ENCODE measurements around the gene SSTR4. TPM values are rescaled to one million over a fixed set of nuclear protein-coding genes. Genes with fewer than 3 reads are reported as not detected.

The SSTR4 gene
- total RNA-seq, 6 donors from 2014 or later = 0.30 TPM; not detected in 5

- Histone ChIP-seq H3K27me3 (no peaks in the 10 kb centered on the region), H3K27ac (no peak overlapping the region), H3K4me3 (no peak overlapping the region), H3K36me3 (no peaks in the 10 kb centered on the region), H3K4me1 (peaks cover 0 to 8% (median 0%) of the 10 kb centered on the region in 4 donors), H3K9me3 (no peaks in the 10 kb centered on the region)
- 66 to 80% methylated on average over 2 of the region's 2 CpGs for WGBS, 2 donors
- DNase-seq = no peak
- no peak for TF ChIP-seq CTCF (IDR thresholded peaks at IDR 0.05)
- no peak for TF ChIP-seq EP300 (IDR thresholded peaks at IDR 0.05)
- TF ChIP-seq POLR2AphosphoS5 (IDR thresholded peaks at IDR 0.05) = no peak
- no peak for TF ChIP-seq POLR2A (IDR thresholded peaks at IDR 0.05)
- ATAC-seq (ENCODE audit: low FRiP score in 2 of 2) = no peak
Measured at GRCh38 chr20:23017516-23017915, 17.6 kb upstream of the SSTR4 start.

GRCh38 chr20:23018432-23018831 lies 16.7 kb upstream of the SSTR4 start:
- H3K27ac ChIP-seq = no peak overlapping the region
- H3K4me1 ChIP-seq = peaks cover 0 to 8% (median 0%) of the 10 kb centered on the region in 4 donors
- no peaks in the 10 kb centered on the region for H3K27me3 ChIP-seq
- DNase-seq (no peak), ATAC-seq (ENCODE audit: low FRiP score in 2 of 2) (no peak)
- TF ChIP-seq CTCF (IDR thresholded peaks at IDR 0.05) = no peak
- TF ChIP-seq POLR2AphosphoS5 (IDR thresholded peaks at IDR 0.05) = no peak
- no peak for TF ChIP-seq POLR2A (IDR thresholded peaks at IDR 0.05)
- no peak for TF ChIP-seq EP300 (IDR thresholded peaks at IDR 0.05)
- H3K36me3 ChIP-seq = no peaks in the 10 kb centered on the region
- H3K9me3 ChIP-seq = no peaks in the 10 kb centered on the region
- H3K4me3 ChIP-seq = no peak overlapping the region

GRCh38 chr20:23018941-23019340 lies 16.2 kb upstream of the SSTR4 start:
- Histone ChIP-seq H3K27ac (no peak overlapping the region), H3K4me1 (peaks cover 0 to 8% (median 0%) of the 10 kb centered on the region in 4 donors), H3K9me3 (no peaks in the 10 kb centered on the region), H3K27me3 (no peaks in the 10 kb centered on the region), H3K36me3 (no peaks in the 10 kb centered on the region), H3K4me3 (no peak overlapping the region)
- WGBS, 2 donors = 80 to 83% methylated on average over 11 of the region's 11 CpGs
- ATAC-seq (ENCODE audit: low FRiP score in 2 of 2) = no peak
- no peak for DNase-seq
- no peak for TF ChIP-seq POLR2A (IDR thresholded peaks at IDR 0.05)
- TF ChIP-seq POLR2AphosphoS5 (IDR thresholded peaks at IDR 0.05) = no peak
- TF ChIP-seq CTCF (IDR thresholded peaks at IDR 0.05) = no peak

- ATAC-seq (ENCODE audit: low FRiP score in 2 of 2) (no peak), DNase-seq (no peak)
- Histone ChIP-seq H3K27me3 (no peaks in the 10 kb centered on the region), H3K27ac (no peak overlapping the region), H3K4me3 (no peak overlapping the region), H3K9me3 (no peaks in the 10 kb centered on the region), H3K4me1 (peaks cover 0 to 8% (median 0%) of the 10 kb centered on the region in 4 donors), H3K36me3 (no peaks in the 10 kb centered on the region)
- WGBS, 2 donors = 40 to 62% methylated on average over 4 to 7 of the region's 7 CpGs
- TF ChIP-seq POLR2AphosphoS5 (IDR thresholded peaks at IDR 0.05) = no peak
- no peak for TF ChIP-seq CTCF (IDR thresholded peaks at IDR 0.05)
- no peak for TF ChIP-seq EP300 (IDR thresholded peaks at IDR 0.05)
- no peak for TF ChIP-seq POLR2A (IDR thresholded peaks at IDR 0.05)
Measured at GRCh38 chr20:23019403-23019802, 15.7 kb upstream of the SSTR4 start.

GRCh38 chr20:23020230-23021018 lies 14.7 kb upstream of the SSTR4 start:
- WGBS, 2 donors = 83 to 96% methylated on average over 12 of the region's 12 CpGs
- no peak for ATAC-seq (ENCODE audit: low FRiP score in 2 of 2)
- no peak for TF ChIP-seq CTCF (IDR thresholded peaks at IDR 0.05)
- no peak for TF ChIP-seq POLR2A (IDR thresholded peaks at IDR 0.05)
- no peak for TF ChIP-seq POLR2AphosphoS5 (IDR thresholded peaks at IDR 0.05)
- no peak for TF ChIP-seq EP300 (IDR thresholded peaks at IDR 0.05)
- no peak overlapping the region for H3K4me3 ChIP-seq
- peaks cover 0 to 8% (median 0%) of the 10 kb centered on the region in 4 donors for H3K4me1 ChIP-seq
- no peaks in the 10 kb centered on the region for H3K27me3 ChIP-seq
- H3K36me3 ChIP-seq = no peaks in the 10 kb centered on the region
- peak overlapping the region in 1 of 4 donors; percentile 24 for H3K27ac ChIP-seq
- H3K9me3 ChIP-seq = no peaks in the 10 kb centered on the region
- DNase-seq = no peak

Data from upper lobe of left lung (tissue), 6 donors.